H9 (cell line): ENCODE data around the gene FLVCR2. TPM values are rescaled to one million over a fixed set of nuclear protein-coding genes. Genes with fewer than 3 reads are reported as not detected.

Source experiments
- DNase-seq: peaks from one replicate; pipeline ENCODE4 v3.0.0-alpha.2; 2017
- H2AFZ ChIP-seq: one replicate; pipeline ENCODE4 v1.6.1; 2013; ENCODE audit warnings: mild to moderate bottlenecking, low read length, control low read depth, moderate library complexity
- H2AK5ac ChIP-seq: 2 replicates; pipeline ENCODE4 v1.6.1; 2013; ENCODE audit warnings: low read length, control low read depth, mixed read lengths; ENCODE audit not compliant: insufficient read length
- H2BK120ac ChIP-seq: one replicate; pipeline ENCODE4 v1.6.1; 2013; ENCODE audit warnings: low read depth, mild to moderate bottlenecking, low read length, control low read depth, inconsistent platforms; ENCODE audit not compliant: poor library complexity, severe bottlenecking
- H2BK12ac ChIP-seq: 2 replicates; pipeline ENCODE4 v1.6.1; 2013; ENCODE audit warnings: low read length, control low read depth, mixed read lengths, low read depth; ENCODE audit not compliant: insufficient read length
- H2BK15ac ChIP-seq: 2 replicates; pipeline ENCODE4 v1.6.1; 2013; ENCODE audit warnings: low read depth, low read length, control low read depth
- H2BK20ac ChIP-seq: one replicate; pipeline ENCODE4 v1.6.1; 2013; ENCODE audit warnings: low read depth, mild to moderate bottlenecking, low read length, control low read depth, inconsistent platforms; ENCODE audit not compliant: poor library complexity, severe bottlenecking
- H2BK5ac ChIP-seq: 2 replicates; pipeline ENCODE4 v1.6.1; 2013; ENCODE audit warnings: low read length, control low read depth, mixed read lengths; ENCODE audit not compliant: insufficient read length
- H3K14ac ChIP-seq: 2 replicates; pipeline ENCODE4 v1.6.1; 2013; ENCODE audit warnings: low read length, control low read depth; ENCODE audit not compliant: insufficient read depth
- H3K18ac ChIP-seq: 2 replicates; pipeline ENCODE4 v1.6.1; 2013; ENCODE audit warnings: low read depth, mild to moderate bottlenecking, mixed read lengths, low read length, control low read depth; ENCODE audit not compliant: insufficient read length
- H3K23ac ChIP-seq: 2 replicates; pipeline ENCODE4 v1.6.1; 2013; ENCODE audit warnings: low read length, control low read depth, mixed read lengths, low read depth; ENCODE audit not compliant: insufficient read length
- H3K23me2 ChIP-seq: 2 replicates; pipeline ENCODE4 v1.6.1; 2013; ENCODE audit warnings: low read depth, mild to moderate bottlenecking, mixed read lengths, low read length, control low read depth; ENCODE audit not compliant: insufficient read length, poor library complexity, severe bottlenecking
- H3K27ac ChIP-seq: 2 replicates; pipeline ENCODE4 v1.5.1; 2013; ENCODE audit warnings: low read length, control low read depth, mixed read lengths, low read depth; ENCODE audit not compliant: insufficient read length
- H3K27me3 ChIP-seq: 2 replicates; pipeline ENCODE4 v1.6.1; 2013; ENCODE audit warnings: low read length, control low read depth, inconsistent platforms; ENCODE audit not compliant: insufficient read depth
- H3K4ac ChIP-seq: 2 replicates; pipeline ENCODE4 v1.6.1; 2013; ENCODE audit warnings: low read depth, mild to moderate bottlenecking, control low read depth, inconsistent platforms, low read length, moderate library complexity
- H3K4me1 ChIP-seq: 2 replicates; pipeline ENCODE4 v1.6.1; 2013; ENCODE audit warnings: low read length, control low read depth, inconsistent platforms; ENCODE audit not compliant: insufficient read depth
- H3K4me2 ChIP-seq: 2 replicates; pipeline ENCODE4 v1.6.1; 2013; ENCODE audit warnings: low read length, control low read depth, mixed read lengths; ENCODE audit not compliant: insufficient read length, insufficient read depth
- H3K56ac ChIP-seq: 2 replicates; pipeline ENCODE4 v1.6.1; 2013; ENCODE audit warnings: low read depth, mild to moderate bottlenecking, mixed read lengths, low read length, control low read depth; ENCODE audit not compliant: insufficient read length
- H3K79me1 ChIP-seq: 2 replicates; pipeline ENCODE4 v1.6.1; 2013; ENCODE audit warnings: low read depth, mild to moderate bottlenecking, moderate library complexity, low read length, control low read depth, inconsistent platforms; ENCODE audit not compliant: insufficient read depth, poor library complexity, severe bottlenecking
- H3K79me2 ChIP-seq: 2 replicates; pipeline ENCODE4 v1.6.1; 2013; ENCODE audit warnings: low read length, control low read depth, inconsistent platforms; ENCODE audit not compliant: insufficient read depth
- H3K9ac ChIP-seq: 2 replicates; pipeline ENCODE4 v1.6.1; 2013; ENCODE audit warnings: low read length, control low read depth, mixed read lengths; ENCODE audit not compliant: insufficient read length; ENCODE audit errors: extremely low read depth
- H3K9me3 ChIP-seq: one replicate; pipeline ENCODE4 v1.6.1; 2013; ENCODE audit warnings: low read depth, low read length, inconsistent platforms; ENCODE audit not compliant: control insufficient read depth
- H3T11ph ChIP-seq: one replicate; pipeline ENCODE4 v1.6.1; 2013; ENCODE audit warnings: mild to moderate bottlenecking, low read length, control low read depth, inconsistent platforms
- H4K20me1 ChIP-seq: one replicate; pipeline ENCODE4 v1.6.1; 2013; ENCODE audit not compliant: control insufficient read depth, insufficient read length, insufficient read depth
- H4K5ac ChIP-seq: 2 replicates; pipeline ENCODE4 v1.6.1; 2013; ENCODE audit warnings: low read depth, mild to moderate bottlenecking, mixed read lengths, low read length, control low read depth; ENCODE audit not compliant: insufficient read length
- H4K8ac ChIP-seq: replicated peaks from 2 replicates; pipeline ENCODE4 v1.6.1; 2013; ENCODE audit warnings: low read length, control low read depth, mixed read lengths, low read depth; ENCODE audit not compliant: insufficient read length
- H4K91ac ChIP-seq: 2 replicates; pipeline ENCODE4 v1.6.1; 2013; ENCODE audit warnings: low read depth, mild to moderate bottlenecking, moderate library complexity, mixed read lengths, low read length, control low read depth; ENCODE audit not compliant: insufficient read length
- H3K27ac Mint-ChIP-seq, 3 experiments: 2 replicates in 2 of 3; 3 replicates in 1 of 3; pipeline ENCODE4 v1.8.0; 2020 to 2021; ENCODE audit warnings: mixed read lengths in 3 of 3, mild to moderate bottlenecking in 1 of 3, moderate library complexity in 1 of 3
- H3K27me3 Mint-ChIP-seq: 2 replicates; pipeline ENCODE4 v1.8.0; 2021; ENCODE audit warnings: low read depth, mild to moderate bottlenecking, moderate library complexity, mixed read lengths
- H3K36me3 Mint-ChIP-seq, 3 experiments: 2 replicates in 2 of 3; 3 replicates in 1 of 3; pipeline ENCODE4 v1.8.0; 2020 to 2021; ENCODE audit warnings: low read depth in 3 of 3, mixed read lengths in 3 of 3; ENCODE audit not compliant: insufficient read depth in 1 of 3
- H3K4me1 Mint-ChIP-seq, 2 experiments: 2 replicates each; pipeline ENCODE4 v1.8.0; 2020; ENCODE audit warnings: mixed read lengths in 2 of 2
- H3K4me3 Mint-ChIP-seq, 2 experiments: 2 replicates in 1 of 2; 3 replicates in 1 of 2; pipeline ENCODE4 v1.8.0; 2020 to 2021; ENCODE audit warnings: mild to moderate bottlenecking in 2 of 2, mixed read lengths in 2 of 2, moderate library complexity in 1 of 2
- H3K9me3 Mint-ChIP-seq, 2 experiments: 2 replicates in 1 of 2; 3 replicates in 1 of 2; pipeline ENCODE4 v1.8.0; 2020; ENCODE audit warnings: mild to moderate bottlenecking in 2 of 2, mixed read lengths in 2 of 2, moderate library complexity in 1 of 2
- CTCF ChIP-seq: fragments of 200-600 bp; sonication (generic); conservative IDR thresholded peaks from 3 replicates; pipeline ENCODE4 v1.8.0; 2021; ENCODE audit warnings: antibody characterized with exemption, mild to moderate bottlenecking
- WGBS: extraction: QIAGEN DNeasy Blood & Tissue Kit; methylation state at CpG from one replicate; pipeline ENCODE4 v1.1.7; 2013; ENCODE audit warnings: missing lambda C conversion rate, low lambda C conversion rate, mixed read lengths; ENCODE audit not compliant: insufficient read length; ENCODE audit errors: extremely low coverage; 5-methylcytosine and 5-hydroxymethylcytosine counted together
- total RNA-seq: library from RNA; stranded (reverse); gene quantifications from 2 replicates; pipeline ENCODE4 v1.2.1, GENCODE V29; 2021

The FLVCR2 gene
- total RNA-seq, 1 experiment from 2014 or later: 7.1 TPM

- Histone ChIP-seq H3K9ac (no peak overlapping the region), H3K4me1 (no peaks in the 10 kb centered on the region), H3K23ac (no peak overlapping the region), H3T11ph (no peak overlapping the region), H3K9me3 (no peaks in the 10 kb centered on the region), H2BK120ac (no peak overlapping the region), H2BK15ac (no peak overlapping the region), H2BK5ac (no peak overlapping the region), H2BK20ac (no peak overlapping the region), H3K56ac (no peak overlapping the region), H4K5ac (no peak overlapping the region), H3K79me1 (no peaks in the 10 kb centered on the region), H2AK5ac (no peak overlapping the region), H3K23me2 (no peaks in the 10 kb centered on the region), H4K91ac (no peak overlapping the region), H3K4me2 (no peak overlapping the region), H3K4ac (no peak overlapping the region), H2BK12ac (no peak overlapping the region), H2AFZ (no peak overlapping the region), H4K8ac (no peak overlapping the region), H4K20me1 (no peaks in the 10 kb centered on the region), H3K79me2 (no peaks in the 10 kb centered on the region), H3K27me3 (no peaks in the 10 kb centered on the region), H3K14ac (no peak overlapping the region; the same call in 1 of the 2 replicates), H3K18ac (no peak overlapping the region), H3K27ac (no peak overlapping the region)
- Mint-ChIP-seq H3K27me3 (peaks cover 5% of the 10 kb centered on the region), H3K4me1 (peaks cover 1% of the 10 kb centered on the region in 2 experiments; a peak in 3 of 4 replicates), H3K4me3 (no peak overlapping the region), H3K27ac (no peak overlapping the region), H3K36me3 (no peaks in the 10 kb centered on the region; a peak in 1 of 7 replicates), H3K9me3 (no peaks in the 10 kb centered on the region; a peak in 1 of 5 replicates)
- no CpG with 5 or more reads among the region's 11 CpGs for WGBS
- no peak for DNase-seq
- TF ChIP-seq CTCF: no peak
Observed at GRCh38 chr14:75547552-75548250, 30.7 kb upstream of the FLVCR2 start.
